ENCODE results near the gene SEMG1. TPM values are rescaled to one million over a fixed set of nuclear protein-coding genes. Genes with fewer than 3 reads are reported as not detected.

SEMG1 gene
- total RNA-seq, 2 experiments from 2014 or later, result not detected

DNA sequence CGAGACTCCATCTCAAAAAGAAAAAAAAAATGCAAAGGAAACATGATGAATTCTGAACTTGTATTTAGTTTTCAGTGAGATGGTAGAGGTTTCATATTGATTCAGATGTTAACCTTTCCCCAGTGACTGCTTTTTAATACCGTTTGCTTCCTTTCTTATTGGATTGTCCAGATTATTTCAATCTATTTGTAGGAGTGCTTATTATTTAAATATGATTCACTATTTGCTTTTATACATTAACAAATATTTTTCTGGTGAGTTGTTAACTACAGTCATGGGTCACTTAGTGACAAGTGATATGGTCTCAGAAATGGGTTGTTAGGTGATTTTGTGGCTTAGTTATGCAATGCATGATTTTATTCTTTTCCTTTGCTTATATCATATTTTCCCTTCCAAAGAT, 23.7 kb upstream of the SEMG1 start:
- peaks cover 16% of the 10 kb centered on the region for H3K27me3 Mint-ChIP-seq
- no peak overlapping the region for H3K27ac Mint-ChIP-seq
- H3K36me3 Mint-ChIP-seq (ENCODE audit: low read depth), result no peaks in the 10 kb centered on the region
- Histone ChIP-seq H3K9me3 (ENCODE audit: control insufficient read depth in 1 of 2, insufficient read depth in 1 of 2, low read length in 2 of 2) (no peaks in the 10 kb centered on the region), H3K27me3 (ENCODE audit: control insufficient read depth in 1 of 2, insufficient read depth in 2 of 2, low read length in 2 of 2) (no peaks in the 10 kb centered on the region), H3K36me3 (ENCODE audit: insufficient read depth, low read length) (no peaks in the 10 kb centered on the region), H3K4me1 (ENCODE audit: insufficient read depth, low read length) (no peaks in the 10 kb centered on the region), H3K4me3 (ENCODE audit: low read length) (no peak overlapping the region), H3K27ac (ENCODE audit: low read depth in 1 of 2, low read length in 2 of 2) (no peak overlapping the region)
- DNase-seq, result no peak
- H3K4me3 Mint-ChIP-seq, result no peak overlapping the region
- ATAC-seq (ENCODE audit: poor library complexity), result no peak
- intact Hi-C loops (cut with DNase I, micrococcal nuclease), result no loop called here
- CTCF ChIA-PET, result no interaction called here
- TF ChIP-seq, protein P1, sequence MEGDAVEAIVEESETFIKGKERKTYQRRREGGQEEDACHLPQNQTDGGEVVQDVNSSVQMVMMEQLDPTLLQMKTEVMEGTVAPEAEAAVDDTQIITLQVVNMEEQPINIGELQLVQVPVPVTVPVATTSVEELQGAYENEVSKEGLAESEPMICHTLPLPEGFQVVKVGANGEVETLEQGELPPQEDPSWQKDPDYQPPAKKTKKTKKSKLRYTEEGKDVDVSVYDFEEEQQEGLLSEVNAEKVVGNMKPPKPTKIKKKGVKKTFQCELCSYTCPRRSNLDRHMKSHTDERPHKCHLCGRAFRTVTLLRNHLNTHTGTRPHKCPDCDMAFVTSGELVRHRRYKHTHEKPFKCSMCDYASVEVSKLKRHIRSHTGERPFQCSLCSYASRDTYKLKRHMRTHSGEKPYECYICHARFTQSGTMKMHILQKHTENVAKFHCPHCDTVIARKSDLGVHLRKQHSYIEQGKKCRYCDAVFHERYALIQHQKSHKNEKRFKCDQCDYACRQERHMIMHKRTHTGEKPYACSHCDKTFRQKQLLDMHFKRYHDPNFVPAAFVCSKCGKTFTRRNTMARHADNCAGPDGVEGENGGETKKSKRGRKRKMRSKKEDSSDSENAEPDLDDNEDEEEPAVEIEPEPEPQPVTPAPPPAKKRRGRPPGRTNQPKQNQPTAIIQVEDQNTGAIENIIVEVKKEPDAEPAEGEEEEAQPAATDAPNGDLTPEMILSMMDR (IDR thresholded peaks at IDR 0.05), result no peak
- POLR2A ChIA-PET, result no interaction called here
- no peaks in the 10 kb centered on the region for H3K9me3 Mint-ChIP-seq
- H3K4me1 Mint-ChIP-seq (ENCODE audit: low read depth), result no peaks in the 10 kb centered on the region

DNA sequence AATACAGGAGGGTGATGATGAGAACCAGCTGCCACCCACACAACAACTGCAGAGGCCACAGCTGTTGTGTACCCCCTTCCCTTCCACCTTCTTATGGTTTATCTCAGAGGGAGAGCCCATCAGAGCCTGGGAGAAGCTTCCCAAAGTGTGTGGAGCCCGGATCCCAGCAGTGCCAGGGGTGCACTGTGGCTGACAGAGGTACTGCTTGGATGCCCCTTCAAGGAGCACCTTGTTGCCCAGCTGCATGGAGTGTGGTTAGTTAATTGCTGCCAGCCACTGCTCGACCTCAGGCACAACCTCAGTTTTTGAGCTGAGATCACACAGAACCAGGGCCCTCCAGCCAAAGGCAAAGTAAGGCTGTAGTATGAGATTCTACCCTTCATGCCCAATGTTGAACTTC, 19.1 kb upstream of the SEMG1 start:
- TF ChIP-seq, protein P1 (IDR thresholded peaks at IDR 0.05), result no peak
- H3K4me3 Mint-ChIP-seq, result no peak overlapping the region
- ATAC-seq (ENCODE audit: poor library complexity) (no peak), DNase-seq (no peak)
- no peak overlapping the region for H3K4me3 ChIP-seq (ENCODE audit: low read length)
- H3K27me3 ChIP-seq (ENCODE audit: control insufficient read depth in 1 of 2, insufficient read depth in 2 of 2, low read length in 2 of 2), result peaks cover 0 to 2% of the 10 kb centered on the region in 2 experiments
- no peaks in the 10 kb centered on the region for H3K36me3 Mint-ChIP-seq (ENCODE audit: low read depth)
- H3K4me1 ChIP-seq (ENCODE audit: insufficient read depth, low read length), result no peaks in the 10 kb centered on the region
- H3K9me3 ChIP-seq (ENCODE audit: control insufficient read depth in 1 of 2, insufficient read depth in 1 of 2, low read length in 2 of 2), result no peaks in the 10 kb centered on the region
- H3K27ac ChIP-seq (ENCODE audit: low read depth in 1 of 2, low read length in 2 of 2), result no peak overlapping the region
- no peak overlapping the region for H3K27ac Mint-ChIP-seq
- H3K36me3 ChIP-seq (ENCODE audit: insufficient read depth, low read length), result no peaks in the 10 kb centered on the region
- intact Hi-C loops (cut with DNase I, micrococcal nuclease), result no loop called here
- ChIA-PET CTCF (interaction anchor here (1.5 kb wide), 1 partner anchor 103 kb away, joined by 3 read pairs; no protein-coding TSS in a partner anchor), POLR2A (no interaction called here)
- H3K27me3 Mint-ChIP-seq, result peaks cover 16% of the 10 kb centered on the region
- H3K9me3 Mint-ChIP-seq, result no peaks in the 10 kb centered on the region
- no peaks in the 10 kb centered on the region for H3K4me1 Mint-ChIP-seq (ENCODE audit: low read depth)

DNA sequence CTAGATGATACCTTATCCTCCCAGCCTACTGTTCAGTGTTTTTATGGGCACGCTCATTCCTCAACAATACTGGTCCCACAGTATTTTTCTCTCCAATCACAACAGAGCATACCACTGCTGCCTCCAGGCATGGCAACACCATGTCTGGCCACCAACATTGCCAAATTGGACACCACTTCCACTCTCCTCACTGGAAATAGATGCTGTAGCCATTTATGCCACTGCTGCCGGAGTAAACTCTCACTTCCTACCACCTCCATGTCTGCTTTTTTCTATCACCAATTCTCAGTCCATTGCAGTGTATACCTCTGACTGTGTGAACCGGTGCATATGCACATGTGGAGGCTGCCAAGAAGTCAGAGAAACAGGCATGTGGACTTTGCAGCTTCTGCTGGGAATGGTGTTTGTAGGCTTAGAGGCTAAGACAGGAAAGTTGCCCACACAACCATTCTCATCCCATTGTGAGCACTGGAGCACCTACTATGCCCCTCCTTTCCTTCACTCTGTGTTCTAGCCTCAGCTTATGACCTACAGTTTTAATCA, 17.7 kb upstream of the SEMG1 start:
- H3K36me3 ChIP-seq (ENCODE audit: insufficient read depth, low read length), result no peaks in the 10 kb centered on the region
- Mint-ChIP-seq H3K27ac (no peak overlapping the region), H3K27me3 (peaks cover 26% of the 10 kb centered on the region), H3K4me3 (no peak overlapping the region), H3K4me1 (ENCODE audit: low read depth) (no peaks in the 10 kb centered on the region), H3K36me3 (ENCODE audit: low read depth) (no peaks in the 10 kb centered on the region), H3K9me3 (no peaks in the 10 kb centered on the region)
- H3K27ac ChIP-seq (ENCODE audit: low read depth in 1 of 2, low read length in 2 of 2), result no peak overlapping the region
- no peak overlapping the region for H3K4me3 ChIP-seq (ENCODE audit: low read length)
- H3K27me3 ChIP-seq (ENCODE audit: control insufficient read depth in 1 of 2, insufficient read depth in 2 of 2, low read length in 2 of 2), result peaks cover 0 to 2% of the 10 kb centered on the region in 2 experiments
- intact Hi-C loops (cut with DNase I, micrococcal nuclease), result no loop called here
- TF ChIP-seq, protein P1 (IDR thresholded peaks at IDR 0.05), result no peak
- no peak for DNase-seq
- ATAC-seq (ENCODE audit: poor library complexity), result no peak
- no peaks in the 10 kb centered on the region for H3K9me3 ChIP-seq (ENCODE audit: control insufficient read depth in 1 of 2, insufficient read depth in 1 of 2, low read length in 2 of 2)
- CTCF ChIA-PET, result no interaction called here
- no peaks in the 10 kb centered on the region for H3K4me1 ChIP-seq (ENCODE audit: insufficient read depth, low read length)
- POLR2A ChIA-PET, result no interaction called here
